GM19455 (cell line): ENCODE data around the gene KRT74.

Experiments
- ATAC-seq: cut with Tn5 transposase; IDR thresholded peaks from one replicate; pipeline ENCODE4 v1.9.1; 2021; ENCODE audit not compliant: unreplicated experiment

The KRT74 gene

DNA sequence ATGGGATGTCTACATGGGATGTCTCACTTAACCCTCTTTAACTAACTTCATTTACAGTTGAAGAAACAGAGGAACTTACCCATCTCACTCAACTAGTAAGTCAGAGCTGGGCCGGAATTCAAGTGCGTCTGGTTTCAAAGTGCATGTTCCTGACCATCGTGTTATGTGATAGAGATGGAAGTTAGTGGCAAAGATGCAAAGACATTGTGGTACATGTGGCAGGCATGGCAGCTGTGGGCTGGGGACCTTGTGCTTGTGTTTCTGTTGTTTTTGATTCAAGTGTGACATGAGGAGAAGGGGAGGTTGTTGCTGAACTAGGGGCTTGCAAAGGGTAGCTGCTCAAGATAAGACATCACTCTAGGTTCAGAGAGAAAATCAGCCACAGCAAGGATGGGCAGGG is 2.3 kb upstream of the KRT74 start:
- no peak for ATAC-seq

DNA sequence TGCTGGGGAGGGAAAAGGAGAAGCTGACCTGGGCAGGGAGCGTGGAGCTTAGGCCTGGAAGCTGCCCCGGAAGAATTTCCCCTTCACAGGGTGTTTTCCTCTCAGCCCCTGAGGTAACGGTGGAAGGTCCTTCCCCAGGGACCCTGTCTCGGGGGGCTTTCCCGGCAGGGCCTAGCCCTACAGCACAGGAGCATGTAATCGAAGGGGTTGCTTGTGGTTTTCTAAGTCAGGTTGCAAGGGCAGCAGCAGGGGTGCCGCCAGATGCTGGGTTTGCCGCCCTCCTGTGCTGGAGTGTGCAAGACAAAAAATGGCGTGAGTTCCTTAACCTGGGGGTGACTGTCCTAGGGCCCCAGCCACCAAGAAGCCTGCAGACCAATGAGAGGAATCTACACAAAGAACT is 1.6 kb upstream of the KRT74 start:
- no peak for ATAC-seq

DNA sequence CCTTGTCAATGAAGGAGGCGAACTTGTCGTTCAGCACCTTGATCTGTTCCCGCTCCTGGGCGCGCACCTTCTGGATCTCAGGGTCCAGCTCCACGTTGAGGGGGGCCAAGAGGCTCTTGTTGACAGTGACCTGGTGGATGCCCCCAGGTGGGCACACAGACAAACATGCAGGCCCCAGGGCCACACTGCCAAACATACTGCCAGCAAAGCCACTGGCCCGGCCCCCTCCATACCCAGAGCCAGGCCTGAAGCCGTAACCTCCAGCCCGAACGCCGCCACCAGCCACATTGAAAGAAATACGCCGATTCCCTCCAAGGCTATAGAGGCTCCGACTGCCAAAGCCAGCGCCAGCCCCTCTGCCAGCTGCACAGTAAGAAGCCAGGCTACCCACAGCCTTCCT is 337 bp downstream of the KRT74 start:
- no peak for ATAC-seq

DNA sequence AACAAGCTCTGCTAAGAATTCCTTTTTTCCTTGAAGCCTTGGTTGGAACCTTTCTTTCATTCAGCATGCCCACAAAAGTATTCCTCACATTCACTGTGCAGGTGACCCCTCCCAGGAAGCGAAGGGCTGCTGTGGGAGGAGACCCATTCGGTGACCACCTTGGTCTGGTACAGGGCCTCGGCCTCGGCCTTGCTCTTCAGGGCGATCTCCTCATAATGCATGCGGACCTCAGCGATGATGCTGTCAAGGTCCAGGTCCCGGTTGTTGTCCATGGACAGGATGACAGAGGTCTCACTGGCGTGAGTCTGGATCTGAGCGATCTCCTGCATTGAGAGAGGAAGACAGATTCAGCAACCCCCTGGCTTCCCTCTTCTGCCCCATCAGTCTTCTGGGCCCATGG is 3.1 kb downstream of the KRT74 start:
- no peak for ATAC-seq

DNA sequence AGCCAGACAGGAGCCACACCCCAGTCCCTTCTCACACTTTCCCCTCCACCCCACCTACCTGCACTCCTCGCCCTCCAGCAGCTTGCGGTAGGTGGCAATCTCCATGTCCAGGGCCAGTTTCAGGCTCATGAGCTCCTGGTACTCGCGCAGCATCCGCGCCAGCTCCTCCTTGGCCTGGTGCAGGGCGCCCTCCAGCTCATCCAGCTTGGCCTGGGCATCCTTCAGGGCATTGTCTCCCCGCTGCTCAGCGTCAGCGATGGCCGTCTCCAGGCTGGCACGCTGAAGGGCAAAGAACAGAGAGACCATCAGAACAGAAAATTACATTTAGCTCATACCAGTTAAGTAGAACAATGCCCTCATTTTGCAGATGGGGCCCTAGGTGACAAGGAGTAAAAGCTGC is 5.5 kb downstream of the KRT74 start:
- ATAC-seq, result no peak

DNA sequence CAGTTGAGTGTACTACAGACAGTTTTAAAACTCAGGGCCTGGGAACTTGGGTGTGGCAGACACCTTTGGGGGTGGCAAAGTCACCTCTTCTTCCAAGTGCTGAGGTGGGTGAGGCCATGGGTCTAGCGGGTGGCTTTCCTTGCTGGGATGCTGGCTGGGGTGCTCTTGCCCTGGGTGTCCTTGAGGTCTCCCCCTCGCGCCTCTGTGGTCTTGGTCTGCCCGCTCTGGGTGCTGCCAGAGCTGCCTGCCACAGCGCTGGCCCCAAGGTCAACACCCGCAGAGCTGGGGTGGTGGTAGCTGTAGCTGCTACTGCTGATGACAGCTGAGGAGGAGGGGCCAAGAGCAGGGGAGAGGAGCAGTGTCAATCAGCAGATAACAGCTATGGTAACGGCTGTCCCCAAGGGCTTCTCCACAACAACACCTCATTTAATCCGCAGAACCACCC is 6.8 kb downstream of the KRT74 start:
- ATAC-seq, result no peak

DNA sequence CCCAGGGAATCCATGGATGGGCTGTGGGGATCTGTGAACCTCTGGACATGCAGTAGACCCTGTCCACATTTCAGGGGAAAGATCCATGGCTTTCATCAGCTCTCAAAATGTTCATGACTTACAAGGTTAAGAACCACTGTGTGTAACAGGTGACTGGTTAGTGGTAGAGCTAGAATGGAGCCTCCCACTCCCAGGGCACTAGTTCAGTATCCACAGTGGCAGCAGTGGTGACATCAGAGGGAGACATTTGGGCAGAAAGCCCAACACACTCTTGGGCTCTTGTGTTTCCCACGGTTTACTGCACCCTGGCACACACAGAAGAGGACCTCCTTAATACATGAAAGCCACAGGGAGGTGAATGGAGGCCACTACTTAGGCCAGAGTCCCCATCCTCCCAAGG is 9.1 kb downstream of the KRT74 start:
- ATAC-seq, result no peak

DNA sequence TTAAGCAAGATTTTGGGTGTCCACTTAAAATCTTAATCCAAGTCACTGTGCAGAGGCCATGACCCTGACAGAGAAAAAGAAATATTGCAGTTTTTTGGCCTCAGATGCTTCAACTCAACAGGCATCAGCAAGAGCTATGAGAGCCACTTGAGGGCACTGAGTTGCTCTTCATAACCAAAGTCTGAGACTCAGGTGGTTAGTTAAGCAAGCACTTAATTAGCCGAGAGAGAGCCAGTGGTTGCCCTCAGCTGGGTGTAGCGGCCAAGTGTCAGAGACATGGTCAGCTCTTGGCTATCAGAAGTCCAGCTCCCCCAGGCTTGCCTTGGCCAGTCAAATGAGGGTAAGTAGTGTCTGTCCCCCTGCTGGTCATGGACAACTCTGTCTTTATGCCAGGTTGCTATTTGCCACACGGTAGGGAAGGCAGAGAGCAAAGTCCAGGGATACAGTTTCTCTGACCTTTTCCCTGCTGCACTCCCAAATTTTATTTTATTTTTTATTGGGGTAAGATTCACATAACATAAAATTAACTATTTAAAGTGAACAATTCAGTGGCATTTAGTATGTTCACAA is 11.7 kb downstream of the KRT74 start:
- no peak for ATAC-seq

DNA sequence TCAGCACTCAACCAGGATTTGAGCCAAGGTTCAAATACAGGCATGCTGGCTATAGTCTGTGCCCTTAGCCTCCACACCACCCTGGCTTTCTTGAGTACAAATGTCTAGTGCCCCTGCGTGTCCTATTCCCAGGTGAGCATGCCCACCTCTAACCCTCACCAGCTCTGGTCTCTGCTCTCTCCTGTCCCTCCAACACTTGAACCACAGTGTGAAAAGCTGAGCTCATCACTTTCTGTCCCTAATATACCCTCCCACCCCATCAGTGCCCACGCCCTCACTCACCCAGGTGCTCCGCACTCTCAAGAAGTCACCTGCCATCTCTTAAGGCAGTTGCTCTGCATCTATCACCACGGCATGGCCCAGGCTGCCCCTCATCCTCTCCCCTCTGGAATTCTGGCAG is 13.7 kb downstream of the KRT74 start:
- no peak for ATAC-seq

DNA sequence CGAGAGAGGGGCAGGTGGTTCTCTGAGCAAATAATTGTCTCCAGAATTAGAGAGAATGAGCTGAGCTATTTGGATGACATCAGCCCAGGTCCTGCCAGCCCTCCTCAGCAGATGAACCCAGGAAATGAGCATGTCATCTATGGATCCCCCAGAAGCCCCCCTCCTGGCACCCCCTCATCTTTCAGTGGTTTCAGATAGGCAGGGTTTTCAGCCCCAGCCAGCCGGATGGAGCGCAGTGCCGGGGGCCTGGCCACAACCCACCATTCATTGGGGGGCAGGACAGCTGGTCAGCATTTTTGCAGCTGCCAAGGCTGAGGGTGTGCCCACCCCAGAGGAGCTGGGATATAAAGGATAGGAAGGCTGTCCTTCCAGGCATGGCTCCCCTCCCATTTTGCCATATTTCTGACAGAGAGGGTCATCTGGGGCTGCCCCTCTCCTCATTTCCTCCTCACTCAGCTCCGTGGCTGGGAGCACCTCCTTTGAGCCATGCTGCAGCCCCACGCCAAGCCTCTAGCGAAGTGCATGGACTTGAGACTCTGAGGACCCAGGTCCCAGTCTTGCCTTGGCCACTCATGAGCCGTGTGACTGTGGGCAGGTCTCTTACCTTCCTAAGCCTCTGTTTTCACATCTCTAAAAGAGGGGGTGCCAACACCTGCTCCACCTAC is 14.7 kb downstream of the KRT74 start:
- ATAC-seq, result no peak

DNA sequence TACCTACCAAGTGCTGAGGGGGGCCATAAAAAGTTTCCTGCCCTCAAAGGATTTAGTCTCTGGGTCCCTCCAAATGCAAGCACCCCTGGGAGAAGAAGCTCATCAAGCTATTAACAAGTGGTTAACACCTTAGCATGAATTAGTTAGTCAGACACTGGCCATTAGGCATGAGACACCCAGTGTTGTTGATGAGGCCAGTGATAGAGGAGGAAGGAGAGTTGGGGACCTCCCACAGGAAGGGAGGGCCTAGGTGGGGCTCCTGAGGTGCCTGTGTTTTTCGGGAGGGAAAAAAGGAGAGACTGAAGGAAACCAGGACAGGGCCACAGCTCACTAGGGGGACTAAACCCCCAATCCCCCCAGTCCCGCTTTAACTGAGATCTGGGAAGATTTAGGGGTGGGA is 16.2 kb downstream of the KRT74 start:
- no peak for ATAC-seq

DNA sequence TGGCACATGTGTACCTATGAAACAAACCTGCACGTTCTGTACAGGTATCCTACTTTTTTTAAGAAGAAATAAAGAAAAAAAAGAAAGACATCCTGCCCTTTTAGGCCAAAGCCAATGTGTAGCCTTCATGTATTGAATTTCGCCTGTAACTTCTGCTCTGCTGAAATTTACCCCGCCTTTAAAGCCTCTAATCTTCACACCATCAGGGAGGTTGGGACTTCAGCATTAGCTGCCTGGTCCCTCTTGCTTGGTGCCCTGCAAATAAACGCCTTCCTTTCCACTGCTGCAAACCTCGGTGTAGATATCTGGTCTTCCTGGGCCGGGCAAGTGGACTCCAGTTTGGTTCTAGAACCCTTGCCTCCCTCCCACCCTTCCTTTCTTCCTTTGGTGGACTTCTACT is 18.1 kb downstream of the KRT74 start:
- no peak for ATAC-seq

DNA sequence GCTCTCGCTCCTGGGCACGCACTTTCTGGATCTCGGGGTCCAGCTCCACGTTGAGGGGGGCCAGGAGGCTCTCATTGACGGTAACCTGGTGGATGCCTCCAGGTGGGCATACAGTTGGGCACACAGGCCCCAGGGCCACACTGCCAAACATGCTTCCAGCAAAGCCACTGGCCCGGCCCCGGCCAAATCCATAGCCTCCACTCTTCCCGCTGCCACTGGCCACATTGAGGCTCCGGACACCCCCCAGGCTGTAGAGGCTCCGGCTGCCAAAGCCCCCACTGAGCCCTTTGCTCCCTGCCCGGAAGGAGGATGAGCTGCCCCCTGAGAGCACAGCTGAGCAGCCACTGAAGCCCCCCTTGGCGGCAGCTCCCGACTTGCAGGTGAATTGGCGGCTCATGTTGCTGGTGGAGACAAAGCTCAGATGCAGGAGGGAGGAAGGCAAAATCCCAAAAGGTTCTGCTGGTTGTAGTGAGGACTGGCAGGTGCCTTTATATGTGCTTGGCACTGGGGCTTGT is 20.9 kb downstream of the KRT74 start, which contains the start of gene KRT71:
TSS of gene KRT71 (minus strand) at position 465 of the 515 bp plus-strand sequence. CDS start at position 397, 68 bp downstream.
- ATAC-seq, result no peak

DNA sequence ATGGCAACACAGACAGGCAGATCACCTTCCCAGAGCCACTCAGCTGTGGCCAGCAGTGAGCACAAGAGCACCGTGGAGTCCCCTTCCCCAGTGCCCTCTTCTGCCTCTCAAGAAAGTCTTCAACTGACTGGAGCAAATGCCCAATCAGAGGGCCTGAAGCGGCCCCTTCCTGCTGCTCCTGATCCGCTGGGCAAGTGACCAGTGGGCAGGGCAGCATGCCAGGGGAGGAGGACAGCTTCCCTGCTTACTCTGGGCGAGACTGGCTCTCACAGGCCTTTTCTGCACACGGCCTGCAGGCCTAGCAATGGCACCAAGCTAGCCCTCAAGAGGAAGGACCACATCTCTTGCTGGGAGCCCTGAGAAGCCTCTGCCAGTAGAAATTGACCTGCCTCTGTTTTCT is 21.6 kb downstream of the KRT74 start:
- no peak for ATAC-seq

DNA sequence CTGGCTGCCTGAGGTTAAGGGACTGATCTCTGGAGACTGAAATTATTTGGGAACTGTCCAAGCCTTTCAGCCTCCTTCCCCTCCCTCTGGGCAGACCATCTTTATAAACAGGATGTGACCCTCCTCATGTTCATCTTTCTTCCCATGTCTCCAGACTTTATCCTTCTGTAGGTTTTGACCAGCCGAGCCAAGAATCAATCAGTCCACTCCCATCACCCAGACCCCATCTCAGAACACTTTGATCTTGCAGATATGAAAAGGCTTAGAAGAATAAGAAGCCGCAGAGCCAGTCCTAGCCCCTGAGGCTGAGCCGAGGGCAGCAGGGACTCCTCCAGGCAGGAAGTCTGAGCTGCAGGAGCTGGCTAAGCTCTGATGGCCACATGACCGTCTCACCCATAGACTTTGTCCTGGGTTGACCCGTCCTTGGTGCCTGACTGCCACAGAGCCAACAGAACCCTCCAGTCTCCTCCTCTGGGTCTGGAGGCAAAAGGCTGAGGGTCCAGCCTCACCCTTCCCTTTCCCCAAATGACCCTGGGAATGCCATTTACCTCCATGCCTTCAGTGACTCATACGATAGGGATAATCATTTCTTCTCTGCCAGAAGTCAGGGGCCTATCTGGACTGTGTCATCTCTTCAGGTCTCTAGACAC is 22.3 kb downstream of the KRT74 start:
- ATAC-seq, result no peak

DNA sequence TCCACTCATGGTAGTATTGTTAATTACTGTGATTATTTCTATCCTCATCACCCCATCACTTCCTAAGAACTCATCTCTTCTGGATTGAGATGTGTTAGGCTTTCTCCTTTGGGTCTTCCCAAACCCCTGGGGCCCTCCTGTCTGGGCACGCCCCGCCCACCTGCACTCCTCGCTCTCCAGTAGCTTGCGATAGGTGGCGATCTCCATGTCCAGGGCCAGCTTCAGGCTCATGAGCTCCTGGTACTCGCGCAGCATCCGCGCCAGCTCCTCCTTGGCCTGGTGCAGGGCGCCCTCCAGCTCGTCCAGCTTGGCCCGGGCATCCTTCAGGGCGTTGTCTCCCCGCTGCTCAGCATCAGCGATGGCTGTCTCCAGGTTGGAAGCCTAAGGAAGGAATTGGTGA is 27.5 kb downstream of the KRT74 start:
- ATAC-seq, result no peak

DNA sequence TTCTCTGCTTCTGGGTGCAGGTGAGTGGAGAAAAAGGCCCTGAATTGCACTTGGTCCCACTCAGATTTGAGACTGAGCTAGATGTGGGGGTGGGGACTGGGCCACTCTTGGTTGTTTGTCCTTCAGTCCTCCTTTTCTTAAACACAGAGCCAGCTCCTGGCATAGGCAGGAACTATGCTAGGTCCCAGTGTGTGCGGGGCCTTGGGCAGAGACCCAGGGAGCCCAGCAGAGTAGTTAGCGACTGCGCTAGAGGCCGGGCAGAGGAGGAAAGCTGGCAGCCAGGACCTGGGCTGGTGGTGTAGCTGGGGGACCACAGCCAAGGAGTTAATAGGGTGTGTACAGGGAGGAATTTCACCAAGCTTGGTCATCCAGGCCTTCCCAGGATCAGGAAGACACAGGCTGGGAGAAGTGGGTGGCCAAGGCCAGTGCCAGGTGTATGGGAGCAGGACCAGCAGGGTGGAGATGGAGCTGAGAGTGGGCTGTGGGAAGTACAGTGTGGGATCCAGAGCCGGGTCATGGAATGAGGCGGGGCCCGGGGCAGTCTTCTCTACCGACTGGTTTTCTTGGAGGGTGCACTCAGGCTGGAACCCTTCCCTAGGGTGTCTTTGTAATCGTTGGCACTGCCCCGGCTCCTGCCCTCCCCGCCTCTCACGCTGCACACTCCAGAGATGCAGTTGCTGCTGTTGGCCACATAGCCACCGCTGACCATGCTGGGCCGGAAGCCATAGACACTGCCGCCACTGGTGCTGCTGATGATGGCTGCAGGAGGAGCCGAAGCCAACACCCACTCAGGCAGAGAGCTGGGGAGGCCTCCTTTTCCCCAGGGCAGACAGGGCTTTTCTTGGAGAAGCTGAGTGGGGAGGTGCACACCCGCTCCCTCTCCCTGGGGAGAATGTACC is 29.4 kb downstream of the KRT74 start:
- ATAC-seq, result no peak

DNA sequence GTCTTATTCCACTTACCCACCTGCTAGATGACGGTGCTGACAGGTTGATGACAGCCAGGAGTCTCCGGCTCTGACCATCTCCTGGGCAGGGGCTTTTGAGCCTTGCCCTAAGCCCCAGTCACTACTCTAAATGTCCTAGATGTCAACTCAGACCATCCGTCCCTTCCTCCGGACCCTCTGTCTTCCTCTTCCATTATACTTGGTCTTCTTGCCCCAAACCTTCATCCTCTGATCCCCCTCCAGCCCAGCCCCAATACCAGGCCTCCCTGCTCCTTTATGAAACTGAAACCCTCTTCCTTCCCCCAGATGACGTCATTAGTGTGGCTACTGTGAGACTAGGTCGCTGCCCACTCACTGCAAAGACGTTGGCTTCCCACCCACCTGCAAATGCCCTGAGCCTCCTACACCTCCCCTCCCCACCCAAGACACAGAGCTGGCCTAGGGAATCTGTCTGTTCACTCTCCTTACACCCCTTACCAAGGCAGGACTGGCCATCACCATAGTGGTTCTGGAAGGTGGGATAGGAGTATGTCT is 30.8 kb downstream of the KRT74 start:
- ATAC-seq, result no peak

DNA sequence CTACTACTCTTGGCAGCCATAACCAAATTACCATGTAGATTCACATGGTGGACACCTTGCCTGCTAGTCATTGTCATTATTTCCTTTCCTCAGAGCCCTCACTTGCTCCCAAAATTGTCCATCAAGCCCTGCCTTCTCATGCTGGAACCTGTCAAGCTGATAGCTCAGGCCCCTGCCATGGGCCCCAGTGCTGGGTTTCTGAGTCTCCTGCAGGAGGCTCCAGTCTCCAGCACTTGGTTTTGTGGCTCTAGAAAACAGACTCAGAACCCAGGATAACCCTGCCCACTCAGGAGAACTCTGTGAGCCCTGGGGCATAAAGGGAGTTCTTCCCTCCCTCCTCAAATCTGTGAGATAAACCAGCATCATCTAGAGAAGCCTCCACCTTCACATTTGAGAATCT is 31.5 kb downstream of the KRT74 start:
- ATAC-seq, result no peak

DNA sequence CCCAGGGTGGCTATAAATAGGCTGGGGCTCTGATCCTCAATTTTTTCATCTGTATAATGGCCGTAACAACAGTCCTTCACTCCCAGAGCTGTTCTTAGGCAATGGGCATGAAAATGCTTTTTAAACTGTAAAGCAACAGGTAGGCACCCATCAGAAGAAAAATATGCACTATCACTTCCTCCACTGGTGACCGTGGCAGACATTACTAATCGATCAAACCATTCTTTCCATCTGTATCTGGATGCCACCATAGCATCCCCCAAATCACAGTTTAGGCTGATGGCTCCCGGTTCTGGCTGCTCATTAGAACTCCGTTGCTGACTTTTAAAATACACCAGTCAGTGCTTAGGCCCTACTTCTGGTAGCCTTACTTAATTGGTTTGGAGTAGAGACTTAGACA is 31.9 kb downstream of the KRT74 start:
- no peak for ATAC-seq

DNA sequence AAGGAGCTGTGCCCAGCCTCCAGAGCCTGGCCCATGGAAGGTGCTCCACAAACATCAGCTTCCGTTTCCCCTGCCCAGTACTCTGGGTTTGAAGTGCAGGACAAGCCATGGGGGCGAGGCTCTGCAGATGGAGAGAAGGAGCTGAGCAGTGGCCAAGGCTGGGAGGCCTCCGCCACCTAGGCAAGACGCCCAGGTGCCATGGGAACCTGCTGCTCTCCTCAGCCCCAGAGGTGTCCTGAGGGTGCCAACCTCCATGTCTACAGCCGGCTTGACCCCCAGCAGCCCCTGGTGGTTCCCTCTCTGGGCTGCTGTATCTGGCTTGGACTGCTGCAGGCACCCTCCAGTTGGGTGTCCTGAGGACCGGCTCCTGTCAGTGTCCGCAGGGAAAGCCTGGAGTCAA is 33.1 kb downstream of the KRT74 start:
- ATAC-seq, result no peak
